Measurements from ENCODE around the gene PLSCR1. TPM values are rescaled to one million over a fixed set of nuclear protein-coding genes. Genes with fewer than 3 reads are reported as not detected.

The PLSCR1 gene
- total and polyA plus RNA-seq, 2 experiments from 2014 or later, result 62.7 to 78.3 TPM

DNA sequence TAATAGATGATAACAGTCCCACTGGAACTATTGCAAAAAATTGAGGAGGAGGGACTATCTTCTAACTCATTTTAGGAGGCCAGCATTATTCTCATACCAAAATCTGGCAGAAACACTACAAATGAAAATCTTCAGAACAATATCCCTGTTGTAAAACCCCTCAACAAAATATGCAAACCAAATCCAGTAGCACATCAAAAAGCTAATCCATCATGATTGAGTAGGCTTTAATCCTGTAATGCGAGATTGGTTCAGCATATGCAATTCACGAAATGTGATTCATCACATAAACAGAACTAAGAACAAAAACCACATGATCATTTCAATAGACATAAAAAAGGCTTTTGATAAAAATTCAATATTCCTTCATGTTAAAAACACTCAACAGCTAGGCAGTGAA lies 51.2 kb downstream of the PLSCR1 start (continued):
- TF ChIP-seq, protein P1, sequence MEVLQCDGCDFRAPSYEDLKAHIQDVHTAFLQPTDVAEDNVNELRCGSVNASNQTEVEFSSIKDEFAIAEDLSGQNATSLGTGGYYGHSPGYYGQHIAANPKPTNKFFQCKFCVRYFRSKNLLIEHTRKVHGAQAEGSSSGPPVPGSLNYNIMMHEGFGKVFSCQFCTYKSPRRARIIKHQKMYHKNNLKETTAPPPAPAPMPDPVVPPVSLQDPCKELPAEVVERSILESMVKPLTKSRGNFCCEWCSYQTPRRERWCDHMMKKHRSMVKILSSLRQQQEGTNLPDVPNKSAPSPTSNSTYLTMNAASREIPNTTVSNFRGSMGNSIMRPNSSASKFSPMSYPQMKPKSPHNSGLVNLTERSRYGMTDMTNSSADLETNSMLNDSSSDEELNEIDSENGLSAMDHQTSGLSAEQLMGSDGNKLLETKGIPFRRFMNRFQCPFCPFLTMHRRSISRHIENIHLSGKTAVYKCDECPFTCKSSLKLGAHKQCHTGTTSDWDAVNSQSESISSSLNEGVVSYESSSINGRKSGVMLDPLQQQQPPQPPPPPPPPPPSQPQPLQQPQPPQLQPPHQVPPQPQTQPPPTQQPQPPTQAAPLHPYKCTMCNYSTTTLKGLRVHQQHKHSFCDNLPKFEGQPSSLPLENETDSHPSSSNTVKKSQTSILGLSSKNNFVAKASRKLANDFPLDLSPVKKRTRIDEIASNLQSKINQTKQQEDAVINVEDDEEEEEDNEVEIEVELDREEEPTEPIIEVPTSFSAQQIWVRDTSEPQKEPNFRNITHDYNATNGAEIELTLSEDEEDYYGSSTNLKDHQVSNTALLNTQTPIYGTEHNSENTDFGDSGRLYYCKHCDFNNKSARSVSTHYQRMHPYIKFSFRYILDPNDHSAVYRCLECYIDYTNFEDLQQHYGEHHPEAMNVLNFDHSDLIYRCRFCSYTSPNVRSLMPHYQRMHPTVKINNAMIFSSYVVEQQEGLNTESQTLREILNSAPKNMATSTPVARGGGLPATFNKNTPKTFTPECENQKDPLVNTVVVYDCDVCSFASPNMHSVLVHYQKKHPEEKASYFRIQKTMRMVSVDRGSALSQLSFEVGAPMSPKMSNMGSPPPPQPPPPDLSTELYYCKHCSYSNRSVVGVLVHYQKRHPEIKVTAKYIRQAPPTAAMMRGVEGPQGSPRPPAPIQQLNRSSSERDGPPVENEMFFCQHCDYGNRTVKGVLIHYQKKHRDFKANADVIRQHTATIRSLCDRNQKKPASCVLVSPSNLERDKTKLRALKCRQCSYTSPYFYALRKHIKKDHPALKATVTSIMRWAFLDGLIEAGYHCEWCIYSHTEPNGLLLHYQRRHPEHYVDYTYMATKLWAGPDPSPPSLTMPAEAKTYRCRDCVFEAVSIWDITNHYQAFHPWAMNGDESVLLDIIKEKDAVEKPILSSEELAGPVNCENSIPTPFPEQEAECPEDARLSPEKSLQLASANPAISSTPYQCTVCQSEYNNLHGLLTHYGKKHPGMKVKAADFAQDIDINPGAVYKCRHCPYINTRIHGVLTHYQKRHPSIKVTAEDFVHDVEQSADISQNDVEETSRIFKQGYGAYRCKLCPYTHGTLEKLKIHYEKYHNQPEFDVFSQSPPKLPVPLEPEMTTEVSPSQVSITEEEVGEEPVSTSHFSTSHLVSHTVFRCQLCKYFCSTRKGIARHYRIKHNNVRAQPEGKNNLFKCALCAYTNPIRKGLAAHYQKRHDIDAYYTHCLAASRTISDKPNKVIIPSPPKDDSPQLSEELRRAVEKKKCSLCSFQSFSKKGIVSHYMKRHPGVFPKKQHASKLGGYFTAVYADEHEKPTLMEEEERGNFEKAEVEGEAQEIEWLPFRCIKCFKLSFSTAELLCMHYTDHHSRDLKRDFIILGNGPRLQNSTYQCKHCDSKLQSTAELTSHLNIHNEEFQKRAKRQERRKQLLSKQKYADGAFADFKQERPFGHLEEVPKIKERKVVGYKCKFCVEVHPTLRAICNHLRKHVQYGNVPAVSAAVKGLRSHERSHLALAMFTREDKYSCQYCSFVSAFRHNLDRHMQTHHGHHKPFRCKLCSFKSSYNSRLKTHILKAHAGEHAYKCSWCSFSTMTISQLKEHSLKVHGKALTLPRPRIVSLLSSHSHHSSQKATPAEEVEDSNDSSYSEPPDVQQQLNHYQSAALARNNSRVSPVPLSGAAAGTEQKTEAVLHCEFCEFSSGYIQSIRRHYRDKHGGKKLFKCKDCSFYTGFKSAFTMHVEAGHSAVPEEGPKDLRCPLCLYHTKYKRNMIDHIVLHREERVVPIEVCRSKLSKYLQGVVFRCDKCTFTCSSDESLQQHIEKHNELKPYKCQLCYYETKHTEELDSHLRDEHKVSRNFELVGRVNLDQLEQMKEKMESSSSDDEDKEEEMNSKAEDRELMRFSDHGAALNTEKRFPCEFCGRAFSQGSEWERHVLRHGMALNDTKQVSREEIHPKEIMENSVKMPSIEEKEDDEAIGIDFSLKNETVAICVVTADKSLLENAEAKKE (CRISPR knock-in tag; IDR thresholded peaks at IDR 0.05), result no peak
- no peak for TF ChIP-seq EZH2 (IDR thresholded peaks at IDR 0.05; ENCODE audit: low read depth, unreplicated experiment)
- TF ChIP-seq, protein P2, sequence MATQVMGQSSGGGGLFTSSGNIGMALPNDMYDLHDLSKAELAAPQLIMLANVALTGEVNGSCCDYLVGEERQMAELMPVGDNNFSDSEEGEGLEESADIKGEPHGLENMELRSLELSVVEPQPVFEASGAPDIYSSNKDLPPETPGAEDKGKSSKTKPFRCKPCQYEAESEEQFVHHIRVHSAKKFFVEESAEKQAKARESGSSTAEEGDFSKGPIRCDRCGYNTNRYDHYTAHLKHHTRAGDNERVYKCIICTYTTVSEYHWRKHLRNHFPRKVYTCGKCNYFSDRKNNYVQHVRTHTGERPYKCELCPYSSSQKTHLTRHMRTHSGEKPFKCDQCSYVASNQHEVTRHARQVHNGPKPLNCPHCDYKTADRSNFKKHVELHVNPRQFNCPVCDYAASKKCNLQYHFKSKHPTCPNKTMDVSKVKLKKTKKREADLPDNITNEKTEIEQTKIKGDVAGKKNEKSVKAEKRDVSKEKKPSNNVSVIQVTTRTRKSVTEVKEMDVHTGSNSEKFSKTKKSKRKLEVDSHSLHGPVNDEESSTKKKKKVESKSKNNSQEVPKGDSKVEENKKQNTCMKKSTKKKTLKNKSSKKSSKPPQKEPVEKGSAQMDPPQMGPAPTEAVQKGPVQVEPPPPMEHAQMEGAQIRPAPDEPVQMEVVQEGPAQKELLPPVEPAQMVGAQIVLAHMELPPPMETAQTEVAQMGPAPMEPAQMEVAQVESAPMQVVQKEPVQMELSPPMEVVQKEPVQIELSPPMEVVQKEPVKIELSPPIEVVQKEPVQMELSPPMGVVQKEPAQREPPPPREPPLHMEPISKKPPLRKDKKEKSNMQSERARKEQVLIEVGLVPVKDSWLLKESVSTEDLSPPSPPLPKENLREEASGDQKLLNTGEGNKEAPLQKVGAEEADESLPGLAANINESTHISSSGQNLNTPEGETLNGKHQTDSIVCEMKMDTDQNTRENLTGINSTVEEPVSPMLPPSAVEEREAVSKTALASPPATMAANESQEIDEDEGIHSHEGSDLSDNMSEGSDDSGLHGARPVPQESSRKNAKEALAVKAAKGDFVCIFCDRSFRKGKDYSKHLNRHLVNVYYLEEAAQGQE (IDR thresholded peaks at IDR 0.05; ENCODE audit: unreplicated experiment), result no peak

DNA sequence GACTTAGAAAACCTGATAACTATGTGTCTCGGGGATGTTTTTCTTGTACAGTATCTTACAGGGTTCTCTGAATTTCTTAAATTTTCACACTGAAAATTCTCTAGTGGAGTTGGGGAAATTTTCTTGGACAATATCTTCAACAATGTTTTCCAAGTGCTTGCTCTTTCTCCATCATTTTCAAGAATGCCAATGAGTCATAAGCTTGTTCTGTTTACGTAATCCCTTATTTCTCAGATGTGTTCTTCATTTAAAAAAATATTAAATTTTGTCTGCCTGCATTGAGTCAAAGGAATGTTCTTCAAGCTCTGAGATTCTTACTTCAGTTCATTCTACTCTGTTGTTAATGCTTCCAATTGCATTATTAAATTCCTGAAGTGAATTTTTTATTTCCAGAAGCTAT lies 53.1 kb downstream of the PLSCR1 start:
- peaks cover 1% of the 10 kb centered on the region for H3K27me3 Mint-ChIP-seq (ENCODE audit: insufficient read depth, low read depth, poor library complexity)
- Histone ChIP-seq H2AFZ (no peak overlapping the region), H3K9me2 (ENCODE audit: insufficient read depth) (0 out of 2 replicates have a peak, but pooled peaks cover 4% of the 10 kb centered on the region), H3F3A (replicated peaks; ENCODE audit: low read depth) (no peaks in the 10 kb centered on the region), H3K4me2 (no peak overlapping the region), H3K79me2 (replicated peaks; ENCODE audit: insufficient read depth) (no peaks in the 10 kb centered on the region), H3K27ac (ENCODE audit: low read depth) (no peak overlapping the region), H3K4me3 (no peak overlapping the region), H3K4me1 (ENCODE audit: insufficient read depth) (no peaks in the 10 kb centered on the region), H3K36me3 (ENCODE audit: insufficient read depth) (no peaks in the 10 kb centered on the region), H4K20me1 (replicated peaks; ENCODE audit: insufficient read depth) (no peaks in the 10 kb centered on the region), H3K27me3 (ENCODE audit: insufficient read depth) (no peaks in the 10 kb centered on the region)
- peaks cover 4% of the 10 kb centered on the region for H3K9me3 Mint-ChIP-seq
- DNase-seq (ENCODE audit: low spot score) (no peak), ATAC-seq (no peak)
- H3K27ac Mint-ChIP-seq, result no peak overlapping the region
- H3K4me3 Mint-ChIP-seq, result no peak overlapping the region
- H3K36me3 Mint-ChIP-seq (ENCODE audit: low read depth), result peaks cover 1% of the 10 kb centered on the region; the same call in 1 of the 3 replicates
- no peaks in the 10 kb centered on the region; the same call in 2 of the 3 replicates for H3K4me1 Mint-ChIP-seq
- TF ChIP-seq NANOG (IDR thresholded peaks at IDR 0.05; ENCODE audit: borderline replicate concordance) (no peak), ETS1 (IDR thresholded peaks at IDR 0.05) (no peak), JUNB (IDR thresholded peaks at IDR 0.05; ENCODE audit: unreplicated experiment) (no peak), ZNF114 (CRISPR knock-in tag; IDR thresholded peaks at IDR 0.05) (no peak)
- TF ChIP-seq, protein P3, sequence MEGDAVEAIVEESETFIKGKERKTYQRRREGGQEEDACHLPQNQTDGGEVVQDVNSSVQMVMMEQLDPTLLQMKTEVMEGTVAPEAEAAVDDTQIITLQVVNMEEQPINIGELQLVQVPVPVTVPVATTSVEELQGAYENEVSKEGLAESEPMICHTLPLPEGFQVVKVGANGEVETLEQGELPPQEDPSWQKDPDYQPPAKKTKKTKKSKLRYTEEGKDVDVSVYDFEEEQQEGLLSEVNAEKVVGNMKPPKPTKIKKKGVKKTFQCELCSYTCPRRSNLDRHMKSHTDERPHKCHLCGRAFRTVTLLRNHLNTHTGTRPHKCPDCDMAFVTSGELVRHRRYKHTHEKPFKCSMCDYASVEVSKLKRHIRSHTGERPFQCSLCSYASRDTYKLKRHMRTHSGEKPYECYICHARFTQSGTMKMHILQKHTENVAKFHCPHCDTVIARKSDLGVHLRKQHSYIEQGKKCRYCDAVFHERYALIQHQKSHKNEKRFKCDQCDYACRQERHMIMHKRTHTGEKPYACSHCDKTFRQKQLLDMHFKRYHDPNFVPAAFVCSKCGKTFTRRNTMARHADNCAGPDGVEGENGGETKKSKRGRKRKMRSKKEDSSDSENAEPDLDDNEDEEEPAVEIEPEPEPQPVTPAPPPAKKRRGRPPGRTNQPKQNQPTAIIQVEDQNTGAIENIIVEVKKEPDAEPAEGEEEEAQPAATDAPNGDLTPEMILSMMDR (conservative IDR thresholded peaks at IDR 0.05; ENCODE audit: low read depth in 2 of 2), result no peak
- TF ChIP-seq, protein P2 (IDR thresholded peaks at IDR 0.05; ENCODE audit: unreplicated experiment), result no peak
